Ishikawa (cell line): ENCODE measurements around the gene ANXA8L1.
"Not testable (repeated sequence)": the region's sequence is repeated elsewhere in the genome, so short reads cannot be mapped to it uniquely, and the experiment has no call there.

ENCODE experiments used
- CEBPB ChIP-seq: IDR thresholded peaks from 2 replicates; pipeline ENCODE4 v1.6.1; 2012
- CREB1 ChIP-seq: IDR thresholded peaks from 2 replicates; pipeline ENCODE4 v1.6.1; 2012; ENCODE audit warnings: low read depth
- EGR1 ChIP-seq: IDR thresholded peaks from 2 replicates; pipeline ENCODE4 v1.6.1; 2012
- EP300 ChIP-seq: IDR thresholded peaks from 2 replicates; pipeline ENCODE4 v1.6.1; 2012; ENCODE audit warnings: borderline replicate concordance
- FOXM1 ChIP-seq: IDR thresholded peaks from 2 replicates; pipeline ENCODE4 v1.6.1; 2012; ENCODE audit warnings: low read depth, borderline replicate concordance
- NFIC ChIP-seq: IDR thresholded peaks from 2 replicates; pipeline ENCODE4 v1.6.1; 2012
- RAD21 ChIP-seq: IDR thresholded peaks from 2 replicates; pipeline ENCODE4 v1.6.1; 2012; ENCODE audit warnings: low read depth
- TAF1 ChIP-seq: IDR thresholded peaks from 2 replicates; pipeline ENCODE4 v1.6.1; 2012; ENCODE audit warnings: low read depth, mild to moderate bottlenecking
- TCF12 ChIP-seq: IDR thresholded peaks from 2 replicates; pipeline ENCODE4 v1.6.1; 2012; ENCODE audit warnings: low read depth
- TEAD4 ChIP-seq: IDR thresholded peaks from 2 replicates; pipeline ENCODE4 v1.6.1; 2012
- YY1 ChIP-seq: IDR thresholded peaks from 2 replicates; pipeline ENCODE4 v1.6.1; 2012; ENCODE audit warnings: low read depth
- ZBTB7A ChIP-seq: IDR thresholded peaks from 2 replicates; pipeline ENCODE4 v1.6.1; 2012; ENCODE audit warnings: low read depth
- TF ChIP-seq, protein P1 (sequence below): IDR thresholded peaks from 2 replicates; pipeline ENCODE4 v1.6.1; 2012
- TF ChIP-seq, protein P2 (sequence below): IDR thresholded peaks from 2 replicates; pipeline ENCODE4 v1.6.1; 2012; ENCODE audit warnings: low read depth, mild to moderate bottlenecking
- TF ChIP-seq, protein P3 (sequence below): IDR thresholded peaks from 2 replicates; pipeline ENCODE4 v1.6.1; 2012

Gene ANXA8L1, protein sequence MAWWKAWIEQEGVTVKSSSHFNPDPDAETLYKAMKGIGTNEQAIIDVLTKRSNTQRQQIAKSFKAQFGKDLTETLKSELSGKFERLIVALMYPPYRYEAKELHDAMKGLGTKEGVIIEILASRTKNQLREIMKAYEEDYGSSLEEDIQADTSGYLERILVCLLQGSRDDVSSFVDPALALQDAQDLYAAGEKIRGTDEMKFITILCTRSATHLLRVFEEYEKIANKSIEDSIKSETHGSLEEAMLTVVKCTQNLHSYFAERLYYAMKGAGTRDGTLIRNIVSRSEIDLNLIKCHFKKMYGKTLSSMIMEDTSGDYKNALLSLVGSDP

DNA sequence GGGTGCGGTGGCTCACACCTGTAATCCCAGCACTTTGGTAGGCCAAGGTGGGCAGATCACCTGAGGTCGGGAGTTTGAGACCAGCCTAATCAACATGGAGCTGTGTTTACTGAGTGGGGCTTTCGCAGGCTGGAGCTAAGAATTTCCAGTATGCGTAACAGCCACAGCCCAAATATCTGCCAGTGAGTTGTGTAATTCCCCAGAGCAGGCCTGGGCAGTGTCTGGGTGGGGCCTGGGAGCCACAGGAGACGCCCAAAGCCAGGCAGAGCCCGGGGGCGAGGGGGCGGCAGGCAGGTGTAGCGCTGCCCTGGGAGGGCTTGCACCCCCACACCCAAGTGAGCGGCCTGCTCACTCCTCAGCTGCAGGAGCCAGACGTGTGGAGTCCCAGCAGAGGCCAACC lies at the start of gene ANXA8L1:
TSS of gene ANXA8L1 (plus strand) at position 371 of the 400 bp plus-strand sequence. CDS start 76 bp downstream, outside the sequence.
- TF ChIP-seq YY1, TEAD4: not testable (repeated sequence)
- TF ChIP-seq, protein P1, sequence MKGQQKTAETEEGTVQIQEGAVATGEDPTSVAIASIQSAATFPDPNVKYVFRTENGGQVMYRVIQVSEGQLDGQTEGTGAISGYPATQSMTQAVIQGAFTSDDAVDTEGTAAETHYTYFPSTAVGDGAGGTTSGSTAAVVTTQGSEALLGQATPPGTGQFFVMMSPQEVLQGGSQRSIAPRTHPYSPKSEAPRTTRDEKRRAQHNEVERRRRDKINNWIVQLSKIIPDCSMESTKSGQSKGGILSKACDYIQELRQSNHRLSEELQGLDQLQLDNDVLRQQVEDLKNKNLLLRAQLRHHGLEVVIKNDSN, result not testable (repeated sequence)

DNA sequence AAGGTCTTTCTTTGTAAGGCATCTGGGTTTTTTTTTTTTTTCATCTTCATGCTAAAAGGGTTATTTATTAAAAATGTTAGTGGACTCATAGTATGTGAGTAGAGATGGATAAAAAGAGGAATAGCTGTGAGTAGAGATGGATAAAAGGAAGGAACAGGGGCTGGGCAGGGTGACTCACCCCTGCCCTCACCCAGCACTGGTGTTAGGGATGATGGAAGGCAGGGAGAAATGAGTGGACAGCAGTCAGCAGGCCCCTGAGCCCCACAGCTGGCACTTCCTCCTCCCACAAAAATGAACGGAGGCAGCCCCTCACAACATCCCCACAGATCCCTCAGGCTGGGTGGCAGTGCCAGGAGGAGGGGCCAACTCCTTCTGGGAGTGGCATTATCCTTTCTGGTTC lies 49.5 kb upstream of the ANXA8L1 start:
- TF ChIP-seq TCF12, result no peak
- TF ChIP-seq, protein P2, sequence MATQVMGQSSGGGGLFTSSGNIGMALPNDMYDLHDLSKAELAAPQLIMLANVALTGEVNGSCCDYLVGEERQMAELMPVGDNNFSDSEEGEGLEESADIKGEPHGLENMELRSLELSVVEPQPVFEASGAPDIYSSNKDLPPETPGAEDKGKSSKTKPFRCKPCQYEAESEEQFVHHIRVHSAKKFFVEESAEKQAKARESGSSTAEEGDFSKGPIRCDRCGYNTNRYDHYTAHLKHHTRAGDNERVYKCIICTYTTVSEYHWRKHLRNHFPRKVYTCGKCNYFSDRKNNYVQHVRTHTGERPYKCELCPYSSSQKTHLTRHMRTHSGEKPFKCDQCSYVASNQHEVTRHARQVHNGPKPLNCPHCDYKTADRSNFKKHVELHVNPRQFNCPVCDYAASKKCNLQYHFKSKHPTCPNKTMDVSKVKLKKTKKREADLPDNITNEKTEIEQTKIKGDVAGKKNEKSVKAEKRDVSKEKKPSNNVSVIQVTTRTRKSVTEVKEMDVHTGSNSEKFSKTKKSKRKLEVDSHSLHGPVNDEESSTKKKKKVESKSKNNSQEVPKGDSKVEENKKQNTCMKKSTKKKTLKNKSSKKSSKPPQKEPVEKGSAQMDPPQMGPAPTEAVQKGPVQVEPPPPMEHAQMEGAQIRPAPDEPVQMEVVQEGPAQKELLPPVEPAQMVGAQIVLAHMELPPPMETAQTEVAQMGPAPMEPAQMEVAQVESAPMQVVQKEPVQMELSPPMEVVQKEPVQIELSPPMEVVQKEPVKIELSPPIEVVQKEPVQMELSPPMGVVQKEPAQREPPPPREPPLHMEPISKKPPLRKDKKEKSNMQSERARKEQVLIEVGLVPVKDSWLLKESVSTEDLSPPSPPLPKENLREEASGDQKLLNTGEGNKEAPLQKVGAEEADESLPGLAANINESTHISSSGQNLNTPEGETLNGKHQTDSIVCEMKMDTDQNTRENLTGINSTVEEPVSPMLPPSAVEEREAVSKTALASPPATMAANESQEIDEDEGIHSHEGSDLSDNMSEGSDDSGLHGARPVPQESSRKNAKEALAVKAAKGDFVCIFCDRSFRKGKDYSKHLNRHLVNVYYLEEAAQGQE, result no peak
- no peak for TF ChIP-seq TAF1
- no peak for TF ChIP-seq EGR1
- TF ChIP-seq TEAD4, result no peak
- no peak for TF ChIP-seq ZBTB7A
- TF ChIP-seq CREB1, result no peak

DNA sequence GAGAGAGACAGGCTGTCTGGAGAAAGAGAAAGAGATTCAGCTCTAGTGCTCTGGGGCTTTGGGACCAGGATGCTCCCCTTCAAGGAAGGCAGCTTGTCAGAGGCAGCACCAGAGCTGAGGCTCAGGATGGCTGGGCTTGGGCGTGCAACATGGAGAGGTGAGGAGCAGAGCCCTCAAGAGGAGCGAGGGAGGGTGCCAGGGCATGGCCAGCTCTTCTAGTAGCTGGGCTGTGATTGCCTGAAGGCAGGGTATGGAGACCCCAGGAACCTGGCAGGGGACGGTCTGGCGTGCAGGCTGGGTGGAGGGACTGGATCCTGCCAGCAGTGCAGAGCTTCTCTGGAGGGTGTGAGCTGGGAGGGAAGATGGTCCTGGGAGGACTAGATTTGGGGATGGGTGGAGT lies 48.6 kb upstream of the ANXA8L1 start:
- TF ChIP-seq YY1 (no peak), RAD21 (no peak), FOXM1 (no peak), CEBPB (no peak), TAF1 (no peak), EGR1 (no peak), ZBTB7A (no peak), NFIC (no peak), TCF12 (no peak), CREB1 (no peak), EP300 (no peak), TEAD4 (no peak)
- TF ChIP-seq, protein P2, result no peak
- TF ChIP-seq, protein P1, result no peak
- TF ChIP-seq, protein P3, sequence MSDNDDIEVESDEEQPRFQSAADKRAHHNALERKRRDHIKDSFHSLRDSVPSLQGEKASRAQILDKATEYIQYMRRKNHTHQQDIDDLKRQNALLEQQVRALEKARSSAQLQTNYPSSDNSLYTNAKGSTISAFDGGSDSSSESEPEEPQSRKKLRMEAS, result no peak

DNA sequence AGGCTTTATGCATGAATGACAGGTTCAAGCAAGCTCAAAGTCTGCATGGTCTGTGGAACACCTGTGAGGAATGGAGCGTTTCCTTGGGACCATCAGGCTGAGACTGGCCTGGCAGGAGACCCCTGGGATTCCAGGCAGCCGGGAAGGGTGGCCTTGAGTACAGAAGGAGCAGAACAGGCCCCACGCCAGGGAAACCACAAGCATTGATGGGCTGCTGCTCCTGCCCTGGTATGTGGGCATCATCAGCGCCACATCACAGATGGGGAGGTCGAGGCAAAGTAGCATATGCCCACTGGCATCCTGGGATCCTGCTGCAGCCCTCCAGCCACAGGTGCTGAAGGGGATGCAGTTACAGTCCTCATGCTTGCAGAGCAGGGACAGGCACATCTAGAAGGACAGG lies 47.9 kb upstream of the ANXA8L1 start:
- TF ChIP-seq, protein P1, result no peak
- TF ChIP-seq TCF12 (no peak), CREB1 (no peak), EGR1 (no peak)

DNA sequence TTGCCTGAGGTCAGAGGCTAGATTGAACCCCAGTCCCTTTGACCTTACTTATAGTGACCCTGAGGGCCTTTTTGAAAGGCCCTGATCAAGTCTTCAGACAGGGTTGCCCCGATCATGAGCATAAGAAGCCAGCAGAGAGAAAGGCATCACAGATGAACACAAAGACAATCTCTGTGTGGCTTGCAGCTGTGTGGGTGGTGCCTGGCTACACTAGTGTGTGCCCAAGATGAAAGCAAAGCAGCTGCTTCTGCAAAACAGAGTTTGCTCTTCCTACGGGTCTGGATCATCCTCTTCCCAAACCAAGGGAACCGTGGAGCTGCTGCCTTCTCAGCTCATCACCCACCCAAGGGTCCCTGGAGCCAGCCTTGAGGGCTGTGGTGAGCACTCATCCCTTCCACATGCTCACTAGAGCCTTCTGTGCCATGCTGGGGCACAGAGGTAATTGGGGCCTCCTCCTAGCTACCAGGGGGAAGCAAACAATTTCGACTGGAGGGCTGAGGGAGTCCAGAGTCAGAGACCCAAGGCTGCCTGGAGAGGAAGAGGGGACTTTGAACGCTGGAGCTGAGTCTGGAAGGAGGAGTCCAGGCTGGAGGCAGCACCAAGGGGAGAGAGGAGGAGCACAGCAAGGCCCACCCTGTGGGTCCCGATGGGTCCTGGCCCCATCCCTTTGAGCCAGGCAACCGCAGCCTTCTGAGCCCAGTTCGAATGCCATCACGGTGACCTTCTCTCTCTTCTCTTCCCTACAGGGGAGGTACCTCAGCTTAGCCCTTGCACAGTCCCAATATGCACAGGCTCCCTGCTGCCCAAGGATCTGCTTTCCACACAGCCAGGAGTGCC lies 46.5 kb upstream of the ANXA8L1 start:
- TF ChIP-seq TAF1, result no peak

DNA sequence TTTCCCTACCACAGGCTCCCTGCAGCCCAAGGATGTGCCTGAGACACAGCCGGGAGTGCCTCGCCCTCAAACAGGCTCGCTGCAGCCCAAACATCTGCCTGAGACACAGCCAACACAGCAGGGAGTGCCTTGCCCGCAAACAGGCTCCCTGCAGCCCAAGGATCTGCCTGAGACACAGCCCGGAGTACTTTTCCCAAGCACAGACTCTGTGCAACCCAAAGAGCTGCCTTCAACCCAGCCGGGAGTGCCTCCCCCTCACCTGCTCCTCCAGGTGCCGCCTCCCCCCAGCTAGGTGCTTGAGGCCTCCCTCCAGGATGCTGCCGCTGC lies 45.9 kb upstream of the ANXA8L1 start:
- TF ChIP-seq FOXM1 (no peak), RAD21 (no peak), EGR1 (no peak), TEAD4 (no peak), ZBTB7A (no peak), TCF12 (no peak), NFIC (no peak), YY1 (no peak), CEBPB (no peak), CREB1 (no peak)
- TF ChIP-seq, protein P2, result no peak
- TF ChIP-seq, protein P3, result no peak
